ENCODE measurements around the gene KMT2E. TPM values are rescaled to one million over a fixed set of nuclear protein-coding genes. Genes with fewer than 3 reads are reported as not detected.

Gene KMT2E
- total and polyA plus RNA-seq, 8 donors = 14.1 to 62.5 (median 32.2) TPM

DNA sequence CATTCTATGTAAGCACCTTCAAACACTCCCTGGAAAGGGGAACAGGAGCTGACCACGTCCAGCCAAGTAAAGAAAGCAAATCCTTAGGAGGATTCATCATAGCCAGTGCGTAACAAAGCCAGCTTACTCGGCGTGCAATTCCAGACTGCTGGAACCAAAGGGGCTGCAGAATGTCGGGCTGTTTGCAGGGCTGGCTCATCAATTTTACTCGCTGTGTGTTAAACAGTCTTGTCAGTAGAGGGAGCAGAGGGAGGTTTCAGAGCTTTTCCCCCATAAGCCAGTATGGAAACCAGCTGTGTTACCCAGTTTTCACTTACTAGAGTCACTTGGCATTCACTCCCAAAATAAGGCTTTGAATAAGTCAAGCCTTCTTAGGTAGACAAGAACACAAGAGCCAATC, 127.1 kb downstream of the KMT2E start:
- Histone ChIP-seq H3K9me3 (no peaks in the 10 kb centered on the region), H3K4me3 (no peak overlapping the region), H3K27me3 (no peaks in the 10 kb centered on the region), H3K27ac (no peak overlapping the region), H3K36me3 (peaks cover 0 to 12% (median 0%) of the 10 kb centered on the region in 3 donors), H3K4me1 (peaks cover 0 to 2% (median 2%) of the 10 kb centered on the region in 3 donors)
- FAIRE-seq = no peak
- DNase-seq = no peak
- TF ChIP-seq, protein P1, sequence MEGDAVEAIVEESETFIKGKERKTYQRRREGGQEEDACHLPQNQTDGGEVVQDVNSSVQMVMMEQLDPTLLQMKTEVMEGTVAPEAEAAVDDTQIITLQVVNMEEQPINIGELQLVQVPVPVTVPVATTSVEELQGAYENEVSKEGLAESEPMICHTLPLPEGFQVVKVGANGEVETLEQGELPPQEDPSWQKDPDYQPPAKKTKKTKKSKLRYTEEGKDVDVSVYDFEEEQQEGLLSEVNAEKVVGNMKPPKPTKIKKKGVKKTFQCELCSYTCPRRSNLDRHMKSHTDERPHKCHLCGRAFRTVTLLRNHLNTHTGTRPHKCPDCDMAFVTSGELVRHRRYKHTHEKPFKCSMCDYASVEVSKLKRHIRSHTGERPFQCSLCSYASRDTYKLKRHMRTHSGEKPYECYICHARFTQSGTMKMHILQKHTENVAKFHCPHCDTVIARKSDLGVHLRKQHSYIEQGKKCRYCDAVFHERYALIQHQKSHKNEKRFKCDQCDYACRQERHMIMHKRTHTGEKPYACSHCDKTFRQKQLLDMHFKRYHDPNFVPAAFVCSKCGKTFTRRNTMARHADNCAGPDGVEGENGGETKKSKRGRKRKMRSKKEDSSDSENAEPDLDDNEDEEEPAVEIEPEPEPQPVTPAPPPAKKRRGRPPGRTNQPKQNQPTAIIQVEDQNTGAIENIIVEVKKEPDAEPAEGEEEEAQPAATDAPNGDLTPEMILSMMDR (IDR thresholded peaks at IDR 0.05) = no peak
- WGBS, 2 donors = 77 to 84% methylated on average over 6 of the region's 6 CpGs
- peak in 3 of 4 donors; percentile 37 to 59 (median 39) for ATAC-seq
- intact Hi-C loops (cut with DNase I) = loop anchor here in 1 of 3 donors (10.0 kb wide), 1 partner anchor 194 kb away; no protein-coding TSS in a partner anchor

DNA sequence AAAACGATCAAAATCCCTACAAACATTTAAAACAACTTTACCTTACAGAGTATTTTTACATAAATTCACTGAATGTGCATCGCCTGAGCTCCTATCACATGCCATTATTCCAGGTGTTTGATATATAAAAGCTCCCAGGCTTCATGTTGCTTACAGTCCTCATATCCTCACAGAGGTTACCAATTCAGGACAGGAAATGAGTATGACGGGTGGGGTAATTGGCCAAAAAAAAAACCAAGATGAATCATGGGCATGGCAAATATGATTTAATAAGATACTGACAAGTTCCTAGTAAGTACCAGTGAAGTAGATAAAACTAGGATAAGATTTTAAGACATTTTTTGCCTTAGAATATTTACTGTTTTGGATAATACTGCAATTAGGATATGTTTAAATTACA, 135.8 kb downstream of the KMT2E start:
- TF ChIP-seq, protein P1 (IDR thresholded peaks at IDR 0.05) = no peak
- intact Hi-C loops (cut with DNase I) = loop anchor here in 1 of 3 donors (10.0 kb wide), 1 partner anchor 185 kb away; no protein-coding TSS in a partner anchor
- H3K27ac ChIP-seq = peak overlapping the region in 1 of 4 donors; percentile 33
- DNase-seq (no peak), ATAC-seq (peak; percentile 44 to 79 (median 76)), FAIRE-seq (no peak)
- WGBS, 2 donors = 24 to 36% methylated on average over 3 of the region's 3 CpGs
- no peaks in the 10 kb centered on the region for H3K27me3 ChIP-seq
- no peaks in the 10 kb centered on the region for H3K36me3 ChIP-seq
- H3K4me1 ChIP-seq = peaks cover 0 to 20% (median 12%) of the 10 kb centered on the region in 3 donors
- no peak overlapping the region for H3K4me3 ChIP-seq
- no peaks in the 10 kb centered on the region for H3K9me3 ChIP-seq

DNA sequence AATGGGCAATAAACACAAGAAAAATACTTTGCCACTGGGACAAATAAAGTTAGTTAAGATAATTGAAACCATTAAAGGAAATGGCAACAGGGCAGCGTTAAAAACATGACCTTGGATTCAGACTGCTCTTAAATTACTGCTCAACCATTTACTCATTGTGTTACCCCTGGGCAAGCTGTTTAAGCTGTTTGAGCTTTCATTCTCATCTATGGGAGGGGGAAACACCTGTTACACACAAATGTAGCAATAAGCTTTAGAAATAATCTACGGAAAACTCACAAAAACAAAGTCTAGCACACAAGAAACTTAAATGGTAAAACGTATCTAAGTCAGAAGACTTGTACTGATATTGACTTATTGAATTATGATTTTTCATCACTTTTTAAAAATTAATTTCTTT, 137.1 kb downstream of the KMT2E start:
- no peak for FAIRE-seq
- TF ChIP-seq, protein P1 (IDR thresholded peaks at IDR 0.05) = no peak
- DNase-seq = no peak
- Histone ChIP-seq H3K27me3 (no peaks in the 10 kb centered on the region), H3K4me3 (no peak overlapping the region), H3K9me3 (no peaks in the 10 kb centered on the region), H3K27ac (no peak overlapping the region), H3K36me3 (no peaks in the 10 kb centered on the region), H3K4me1 (peaks cover 0 to 17% (median 9%) of the 10 kb centered on the region in 3 donors)
- 70 to 71% methylated on average over 3 of the region's 3 CpGs for WGBS, 2 donors
- no peak for ATAC-seq
- intact Hi-C loops (cut with DNase I) = no loop called here

DNA sequence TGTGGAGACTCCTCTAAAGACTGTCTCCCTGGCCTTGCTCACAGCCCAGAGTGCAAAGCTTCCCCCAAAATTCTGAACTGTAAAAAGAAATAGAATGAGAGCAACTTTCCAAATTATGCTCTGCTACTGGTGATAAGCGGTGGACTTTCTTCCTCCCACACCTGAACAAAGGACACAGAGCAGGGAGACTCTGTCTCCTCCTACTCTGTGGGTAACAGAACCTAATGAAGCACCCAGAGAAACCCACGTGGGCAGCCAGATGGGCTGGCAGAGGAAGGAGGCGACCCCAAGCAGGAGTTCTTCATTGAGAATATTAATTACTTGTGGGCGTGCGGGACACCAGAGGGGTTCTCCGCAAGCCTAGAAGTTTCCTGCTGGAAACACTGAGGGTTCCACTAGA, 139.5 kb downstream of the KMT2E start:
- H3K9me3 ChIP-seq = no peaks in the 10 kb centered on the region
- DNase-seq = no peak
- intact Hi-C loops (cut with DNase I) = no loop called here
- ATAC-seq = no peak
- FAIRE-seq = no peak
- peaks cover 0 to 10% (median 5%) of the 10 kb centered on the region in 3 donors for H3K4me1 ChIP-seq
- H3K27me3 ChIP-seq = no peaks in the 10 kb centered on the region
- TF ChIP-seq, protein P1 (IDR thresholded peaks at IDR 0.05) = no peak
- 82 to 84% methylated on average over 6 of the region's 6 CpGs for WGBS, 2 donors
- no peaks in the 10 kb centered on the region for H3K36me3 ChIP-seq
- H3K4me3 ChIP-seq = no peak overlapping the region
- no peak overlapping the region for H3K27ac ChIP-seq

DNA sequence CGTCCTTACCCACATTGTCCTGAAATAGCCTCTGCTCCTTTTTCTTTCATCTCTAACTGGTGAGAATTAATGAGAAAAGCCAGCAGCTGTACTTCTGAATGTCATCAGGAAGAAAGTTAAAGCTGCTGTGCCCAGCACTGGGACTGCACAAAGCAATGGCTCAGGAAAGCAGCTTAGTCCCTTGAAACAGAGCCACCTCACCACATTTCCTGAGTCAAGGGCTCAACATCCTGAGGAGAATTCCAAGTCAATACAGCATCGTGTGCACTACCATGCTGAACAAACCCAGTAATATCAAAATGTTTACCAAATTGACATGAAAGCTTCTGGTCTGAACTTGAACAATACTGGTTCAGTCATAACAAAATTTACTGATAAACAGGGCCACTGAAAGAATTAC, 140.1 kb downstream of the KMT2E start:
- intact Hi-C loops (cut with DNase I) = no loop called here
- ATAC-seq = no peak
- WGBS, 2 donors = 50 to 56% methylated on average over 2 of the region's 2 CpGs
- Histone ChIP-seq H3K4me1 (peaks cover 0 to 10% (median 5%) of the 10 kb centered on the region in 3 donors), H3K9me3 (no peaks in the 10 kb centered on the region), H3K27ac (no peak overlapping the region), H3K4me3 (no peak overlapping the region), H3K27me3 (no peaks in the 10 kb centered on the region), H3K36me3 (no peaks in the 10 kb centered on the region)
- TF ChIP-seq, protein P1 (IDR thresholded peaks at IDR 0.05) = no peak
- DNase-seq = no peak
- FAIRE-seq = no peak

Data from pancreas (tissue), 10 donors.